ENCODE measurements around the gene NPS.

DNA sequence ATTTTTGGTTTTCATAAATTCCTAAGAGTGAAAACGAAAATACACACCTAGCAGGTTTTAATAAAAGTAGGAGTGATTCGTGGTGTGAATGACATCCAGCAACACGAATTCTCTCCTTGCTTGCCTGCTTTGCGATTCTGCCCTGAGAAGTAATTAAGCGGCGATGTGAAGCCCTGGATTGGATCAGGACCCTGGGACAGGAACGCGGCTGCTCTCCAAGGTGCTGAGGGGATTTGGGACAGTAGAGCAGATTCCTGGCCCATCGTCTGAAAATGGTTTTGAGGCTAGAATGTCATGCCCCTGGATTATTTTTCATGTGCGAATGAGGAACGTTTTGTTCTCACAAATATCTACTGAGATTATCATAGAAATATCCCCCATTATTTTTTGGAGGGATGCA lies 7.8 kb downstream of the NPS start:
- TF ChIP-seq POLR2AphosphoS5 (IDR thresholded peaks at IDR 0.05; ENCODE audit: low read depth, low read length) (no peak), SIN3A (IDR thresholded peaks at IDR 0.05; ENCODE audit: borderline replicate concordance, insufficient read depth, low read length) (no peak), TAF1 (IDR thresholded peaks at IDR 0.05; ENCODE audit: borderline replicate concordance, insufficient read depth, low read length) (no peak), FOXP2 (optimal IDR thresholded peaks at IDR 0.05; ENCODE audit: borderline replicate concordance, extremely low read depth, extremely low read length, insufficient read depth) (no peak)
- TF ChIP-seq, protein P1, sequence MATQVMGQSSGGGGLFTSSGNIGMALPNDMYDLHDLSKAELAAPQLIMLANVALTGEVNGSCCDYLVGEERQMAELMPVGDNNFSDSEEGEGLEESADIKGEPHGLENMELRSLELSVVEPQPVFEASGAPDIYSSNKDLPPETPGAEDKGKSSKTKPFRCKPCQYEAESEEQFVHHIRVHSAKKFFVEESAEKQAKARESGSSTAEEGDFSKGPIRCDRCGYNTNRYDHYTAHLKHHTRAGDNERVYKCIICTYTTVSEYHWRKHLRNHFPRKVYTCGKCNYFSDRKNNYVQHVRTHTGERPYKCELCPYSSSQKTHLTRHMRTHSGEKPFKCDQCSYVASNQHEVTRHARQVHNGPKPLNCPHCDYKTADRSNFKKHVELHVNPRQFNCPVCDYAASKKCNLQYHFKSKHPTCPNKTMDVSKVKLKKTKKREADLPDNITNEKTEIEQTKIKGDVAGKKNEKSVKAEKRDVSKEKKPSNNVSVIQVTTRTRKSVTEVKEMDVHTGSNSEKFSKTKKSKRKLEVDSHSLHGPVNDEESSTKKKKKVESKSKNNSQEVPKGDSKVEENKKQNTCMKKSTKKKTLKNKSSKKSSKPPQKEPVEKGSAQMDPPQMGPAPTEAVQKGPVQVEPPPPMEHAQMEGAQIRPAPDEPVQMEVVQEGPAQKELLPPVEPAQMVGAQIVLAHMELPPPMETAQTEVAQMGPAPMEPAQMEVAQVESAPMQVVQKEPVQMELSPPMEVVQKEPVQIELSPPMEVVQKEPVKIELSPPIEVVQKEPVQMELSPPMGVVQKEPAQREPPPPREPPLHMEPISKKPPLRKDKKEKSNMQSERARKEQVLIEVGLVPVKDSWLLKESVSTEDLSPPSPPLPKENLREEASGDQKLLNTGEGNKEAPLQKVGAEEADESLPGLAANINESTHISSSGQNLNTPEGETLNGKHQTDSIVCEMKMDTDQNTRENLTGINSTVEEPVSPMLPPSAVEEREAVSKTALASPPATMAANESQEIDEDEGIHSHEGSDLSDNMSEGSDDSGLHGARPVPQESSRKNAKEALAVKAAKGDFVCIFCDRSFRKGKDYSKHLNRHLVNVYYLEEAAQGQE (IDR thresholded peaks at IDR 0.05; ENCODE audit: insufficient read depth in 1 of 2, low read depth in 2 of 2, low read length in 2 of 2): peak; percentile 79 to 96

All from PFSK-1 (cell line).